ENCODE results near the gene GPR89B. TPM values are rescaled to one million over a fixed set of nuclear protein-coding genes. Genes with fewer than 3 reads are reported as not detected.
"Not testable (repeated sequence)": the region's sequence is repeated elsewhere in the genome, so short reads cannot be mapped to it uniquely, and the experiment has no call there.

GPR89B gene
- 10 to 100 TPM; 16.7 to 18.2 TPM for total RNA-seq

GRCh38 chr1:147928236-147929132, at the start of gene GPR89B:
Gene GPR89B, plus strand, starts transcription at chr1:147928420. Its CDS starts 117 bp downstream, at chr1:147928537.
- Mint-ChIP-seq H3K4me1 (peaks cover 38% of the 10 kb centered on the region), H3K4me3 (peak within 1 kb of the TSS; percentile 83), H3K27ac (peak within 1 kb of the TSS; percentile 73)
- DNase-seq, result peak; percentile 91
- H3K9me3 Mint-ChIP-seq, H3K27me3 Mint-ChIP-seq, H3K36me3 Mint-ChIP-seq: not testable (repeated sequence)

GRCh38 chr1:147879911-147880310, 48.3 kb upstream of the GPR89B start:
- Mint-ChIP-seq H3K27ac (no peak overlapping the region), H3K4me1 (no peaks in the 10 kb centered on the region), H3K4me3 (no peak overlapping the region), H3K36me3 (no peaks in the 10 kb centered on the region), H3K27me3 (peaks cover 10% of the 10 kb centered on the region), H3K9me3 (peaks cover 5% of the 10 kb centered on the region)
- no peak for DNase-seq

- no peak overlapping the region for H3K27ac Mint-ChIP-seq
- no peak for DNase-seq
- peaks cover 5% of the 10 kb centered on the region for H3K9me3 Mint-ChIP-seq
- H3K27me3 Mint-ChIP-seq, result peaks cover 6% of the 10 kb centered on the region
- no peaks in the 10 kb centered on the region for H3K36me3 Mint-ChIP-seq
- H3K4me1 Mint-ChIP-seq, result no peaks in the 10 kb centered on the region
- no peak overlapping the region for H3K4me3 Mint-ChIP-seq
These were observed 45.7 kb upstream of the GPR89B start for GRCh38 chr1:147882535-147882934.

GRCh38 chr1:147890177-147890790, 37.9 kb upstream of the GPR89B start:
- DNase-seq, result peak; percentile 59
- Mint-ChIP-seq H3K36me3 (no peaks in the 10 kb centered on the region), H3K27ac (no peak overlapping the region), H3K9me3 (no peaks in the 10 kb centered on the region), H3K4me1 (peaks cover 5% of the 10 kb centered on the region), H3K27me3 (no peaks in the 10 kb centered on the region), H3K4me3 (no peak overlapping the region)

GRCh38 chr1:147891088-147891487, 37.1 kb upstream of the GPR89B start:
- Mint-ChIP-seq H3K4me3 (no peak overlapping the region), H3K36me3 (no peaks in the 10 kb centered on the region), H3K4me1 (peaks cover 5% of the 10 kb centered on the region), H3K27ac (no peak overlapping the region), H3K27me3 (no peaks in the 10 kb centered on the region), H3K9me3 (no peaks in the 10 kb centered on the region)
- no peak for DNase-seq

- Mint-ChIP-seq H3K27ac (no peak overlapping the region), H3K4me1 (peaks cover 5% of the 10 kb centered on the region), H3K27me3 (no peaks in the 10 kb centered on the region), H3K4me3 (no peak overlapping the region), H3K36me3 (no peaks in the 10 kb centered on the region), H3K9me3 (no peaks in the 10 kb centered on the region)
- peak; percentile 4 for DNase-seq
These were observed 36.0 kb upstream of the GPR89B start for GRCh38 chr1:147892216-147892615.

- Mint-ChIP-seq H3K4me1 (peaks cover 5% of the 10 kb centered on the region), H3K36me3 (no peaks in the 10 kb centered on the region), H3K27me3 (no peaks in the 10 kb centered on the region), H3K9me3 (no peaks in the 10 kb centered on the region), H3K4me3 (no peak overlapping the region), H3K27ac (no peak overlapping the region)
- peak; percentile 13 for DNase-seq
These were observed 35.4 kb upstream of the GPR89B start for GRCh38 chr1:147892731-147893214.

GRCh38 chr1:147895123-147895522, 33.1 kb upstream of the GPR89B start:
- Mint-ChIP-seq H3K36me3 (no peaks in the 10 kb centered on the region), H3K4me1 (peaks cover 4% of the 10 kb centered on the region), H3K27me3 (no peaks in the 10 kb centered on the region), H3K4me3 (no peak overlapping the region), H3K27ac (no peak overlapping the region), H3K9me3 (no peaks in the 10 kb centered on the region)
- DNase-seq, result no peak

- H3K4me3 Mint-ChIP-seq, result no peak overlapping the region
- no peaks in the 10 kb centered on the region for H3K9me3 Mint-ChIP-seq
- H3K4me1 Mint-ChIP-seq, result no peaks in the 10 kb centered on the region
These were observed 31.0 kb upstream of the GPR89B start for GRCh38 chr1:147897029-147897752.

GRCh38 chr1:147897789-147898188, 30.4 kb upstream of the GPR89B start:
- H3K27me3 Mint-ChIP-seq, result no peaks in the 10 kb centered on the region
- no peaks in the 10 kb centered on the region for H3K36me3 Mint-ChIP-seq
- no peaks in the 10 kb centered on the region for H3K4me1 Mint-ChIP-seq
- H3K9me3 Mint-ChIP-seq, result no peaks in the 10 kb centered on the region
- H3K27ac Mint-ChIP-seq, result no peak overlapping the region
- no peak overlapping the region for H3K4me3 Mint-ChIP-seq
- no peak for DNase-seq

More at GRCh38 chr1:147897029-147897752, 31.0 kb upstream of the GPR89B start:
- no peak overlapping the region for H3K27ac Mint-ChIP-seq
- DNase-seq, result no peak
- no peaks in the 10 kb centered on the region for H3K27me3 Mint-ChIP-seq
- H3K36me3 Mint-ChIP-seq, result no peaks in the 10 kb centered on the region

GRCh38 chr1:147902253-147902845, 25.9 kb upstream of the GPR89B start, which contains the start of gene GJA8:
Gene GJA8, plus strand, starts transcription at chr1:147902795. Its CDS starts 5,161 bp downstream, at chr1:147907956.
- no peak for DNase-seq
- no peaks in the 10 kb centered on the region for H3K9me3 Mint-ChIP-seq
- no peak within 1 kb of the TSS for H3K27ac Mint-ChIP-seq
- H3K4me3 Mint-ChIP-seq, result no peak within 1 kb of the TSS
- no peaks in the 10 kb centered on the region for H3K36me3 Mint-ChIP-seq
- H3K4me1 Mint-ChIP-seq, result peaks cover 10% of the 10 kb centered on the region
- H3K27me3 Mint-ChIP-seq, result no peaks in the 10 kb centered on the region

- Mint-ChIP-seq H3K4me1 (peaks cover 10% of the 10 kb centered on the region), H3K27ac (no peak overlapping the region), H3K4me3 (no peak overlapping the region)
These were observed 23.5 kb upstream of the GPR89B start for GRCh38 chr1:147904726-147905125.

GRCh38 chr1:147907786-147908509, 20.3 kb upstream of the GPR89B start:
- Mint-ChIP-seq H3K4me1 (peaks cover 10% of the 10 kb centered on the region), H3K27ac (no peak overlapping the region), H3K36me3 (no peaks in the 10 kb centered on the region), H3K4me3 (no peak overlapping the region), H3K27me3 (peaks cover 3% of the 10 kb centered on the region), H3K9me3 (no peaks in the 10 kb centered on the region)
- no peak for DNase-seq

More at GRCh38 chr1:147904726-147905125, 23.5 kb upstream of the GPR89B start:
- H3K27me3 Mint-ChIP-seq, result peaks cover 3% of the 10 kb centered on the region
- no peaks in the 10 kb centered on the region for H3K36me3 Mint-ChIP-seq
- H3K9me3 Mint-ChIP-seq, result no peaks in the 10 kb centered on the region
- DNase-seq, result no peak

GRCh38 chr1:147912553-147912952, 15.7 kb upstream of the GPR89B start:
- Mint-ChIP-seq H3K9me3 (no peaks in the 10 kb centered on the region), H3K4me1 (no peaks in the 10 kb centered on the region), H3K4me3 (no peak overlapping the region), H3K27ac (no peak overlapping the region), H3K27me3 (peaks cover 16% of the 10 kb centered on the region), H3K36me3 (no peaks in the 10 kb centered on the region)
- no peak for DNase-seq
